Activated T-cell treated with anti-CD3 and anti-CD28 coated beads, Interleukin-2, amount 50 U/mL, for 72 hours (primary cell): ENCODE data around the gene MFAP5. TPM values are rescaled to one million over a fixed set of nuclear protein-coding genes. Genes with fewer than 3 reads are reported as not detected.

Experiments
- ATAC-seq, 2 donors: fragments of 150-1000 bp; cut with Tn5 transposase; replicated peaks in 1 of 2; 2 replicates each; pipeline ENCODE4 v1.10.0; 2021; ENCODE audit warnings: moderate library complexity in 2 of 2, mild to moderate bottlenecking in 1 of 2
- DNase-seq, 2 donors: peaks; one replicate each; pipeline ENCODE4 v3.0.0; 2021 to 2022; ENCODE audit warnings: mixed read lengths in 1 of 2
- H3K27ac Mint-ChIP-seq: one replicate; pipeline ENCODE4 v1.8.0; 2022; ENCODE audit warnings: mild to moderate bottlenecking, moderate library complexity, mixed read lengths
- H3K27me3 Mint-ChIP-seq: one replicate; pipeline ENCODE4 v1.8.0; 2022; ENCODE audit warnings: low read depth, mixed read lengths
- H3K36me3 Mint-ChIP-seq, 2 donors: one replicate each; pipeline ENCODE4 v1.8.0; 2022; ENCODE audit warnings: mixed read lengths in 2 of 2, mild to moderate bottlenecking in 1 of 2; ENCODE audit not compliant: insufficient read depth in 2 of 2
- H3K4me1 Mint-ChIP-seq: one replicate; pipeline ENCODE4 v1.8.0; 2022; ENCODE audit warnings: low read depth, mixed read lengths
- H3K4me3 Mint-ChIP-seq, 2 donors: one replicate each; pipeline ENCODE4 v1.8.0; 2022; ENCODE audit warnings: mild to moderate bottlenecking in 2 of 2, mixed read lengths in 2 of 2, moderate library complexity in 2 of 2
- H3K9me3 Mint-ChIP-seq, 2 donors: one replicate each; pipeline ENCODE4 v1.8.0; 2022; ENCODE audit warnings: mixed read lengths in 2 of 2
- total RNA-seq, 2 donors: library from RNA; stranded (reverse); gene quantifications; one replicate each; pipeline ENCODE4 v1.2.3, GENCODE V29; 2022

MFAP5 gene
- total RNA-seq, 2 donors from 2014 or later = not detected

DNA sequence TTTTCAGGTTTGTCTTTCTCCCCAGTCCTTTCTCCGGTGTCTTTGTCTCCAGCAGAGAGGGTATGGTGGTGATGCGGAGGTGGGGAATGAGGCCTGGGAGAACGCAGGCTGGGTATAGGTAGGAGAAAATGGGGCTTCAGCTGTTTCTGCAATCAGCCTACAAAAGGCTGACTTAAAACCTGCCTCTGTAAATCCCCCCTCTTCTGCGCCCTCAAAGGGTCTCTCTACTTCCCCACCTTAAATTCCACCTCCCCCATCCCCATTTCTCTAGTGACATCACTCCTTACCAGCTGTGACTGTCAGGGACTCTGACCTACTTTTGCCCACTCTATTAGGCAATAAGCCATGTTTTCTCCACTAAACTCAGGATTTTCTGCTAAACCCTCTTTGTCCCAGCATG, 27.1 kb upstream of the MFAP5 start:
- Mint-ChIP-seq H3K9me3 (no peaks in the 10 kb centered on the region), H3K4me3 (no peak overlapping the region), H3K27me3 (no peaks in the 10 kb centered on the region), H3K27ac (no peak overlapping the region), H3K36me3 (no peaks in the 10 kb centered on the region), H3K4me1 (no peaks in the 10 kb centered on the region)
- ATAC-seq (no peak), DNase-seq (no peak)

DNA sequence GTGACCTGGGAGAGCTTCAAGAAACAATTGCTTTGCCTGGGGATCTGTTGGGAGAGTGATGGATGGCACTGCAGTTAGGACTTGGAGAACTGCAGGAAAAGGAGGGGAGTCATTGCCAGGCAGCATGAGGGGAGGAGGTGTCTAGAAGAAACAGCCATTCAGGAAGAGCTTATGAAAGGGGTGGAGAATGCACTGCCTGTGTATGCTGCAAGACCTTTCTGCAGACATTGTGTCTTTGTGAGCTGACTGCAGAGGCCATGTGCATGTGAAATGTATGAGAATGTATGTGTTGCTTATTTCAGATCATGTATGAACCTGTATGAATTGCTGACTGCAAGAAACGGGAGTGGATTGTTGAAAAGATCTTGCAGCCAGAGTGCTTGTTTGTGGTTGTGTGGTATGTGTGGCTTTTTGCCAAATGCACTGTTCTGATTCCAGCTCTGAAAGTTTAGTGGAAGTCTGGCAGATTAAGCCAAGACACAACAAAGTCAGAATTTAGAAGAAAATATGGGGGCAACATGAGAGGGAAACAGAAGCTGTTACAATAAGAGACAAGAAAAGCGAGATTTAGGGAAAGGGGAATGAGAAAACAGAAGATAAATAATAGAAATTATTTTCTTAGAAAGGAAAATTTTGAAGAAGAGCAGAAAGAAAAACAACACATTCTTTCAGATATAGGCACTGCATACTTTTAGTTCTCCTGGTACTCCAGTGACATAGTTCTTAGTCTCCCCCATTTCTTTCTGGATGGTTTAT, 25.4 kb upstream of the MFAP5 start:
- ATAC-seq = no peak
- H3K4me3 Mint-ChIP-seq = no peak overlapping the region

DNA sequence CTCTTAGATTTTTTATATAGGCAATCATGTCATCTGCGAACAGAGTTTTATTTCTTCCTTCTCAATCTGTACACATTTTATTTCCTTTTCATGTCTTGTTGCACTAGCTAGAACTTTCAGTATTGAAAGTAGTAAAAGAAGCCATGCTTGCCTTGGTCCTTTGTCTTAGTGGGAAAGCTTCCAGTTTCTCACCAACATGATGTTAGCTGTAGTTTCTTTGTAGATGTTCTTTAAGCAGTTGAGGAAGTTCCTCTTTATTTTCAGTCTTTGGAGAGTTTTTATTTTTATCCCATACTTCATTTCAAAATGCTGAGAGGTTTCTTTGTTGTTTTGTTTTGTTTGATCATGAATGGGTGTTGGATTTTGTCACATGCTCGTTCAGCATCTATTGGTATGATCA, 22.4 kb upstream of the MFAP5 start:
- H3K4me3 Mint-ChIP-seq = no peak overlapping the region
- no peaks in the 10 kb centered on the region for H3K9me3 Mint-ChIP-seq
- H3K36me3 Mint-ChIP-seq = no peaks in the 10 kb centered on the region
- H3K27me3 Mint-ChIP-seq = no peaks in the 10 kb centered on the region
- ATAC-seq (no peak), DNase-seq (no peak)
- no peaks in the 10 kb centered on the region for H3K4me1 Mint-ChIP-seq
- H3K27ac Mint-ChIP-seq = no peak overlapping the region

More for the DNA sequence above, 25.4 kb upstream of the MFAP5 start:
- Mint-ChIP-seq H3K27me3 (no peaks in the 10 kb centered on the region), H3K9me3 (no peaks in the 10 kb centered on the region), H3K36me3 (no peaks in the 10 kb centered on the region), H3K4me1 (no peaks in the 10 kb centered on the region), H3K27ac (no peak overlapping the region)
- DNase-seq = no peak

DNA sequence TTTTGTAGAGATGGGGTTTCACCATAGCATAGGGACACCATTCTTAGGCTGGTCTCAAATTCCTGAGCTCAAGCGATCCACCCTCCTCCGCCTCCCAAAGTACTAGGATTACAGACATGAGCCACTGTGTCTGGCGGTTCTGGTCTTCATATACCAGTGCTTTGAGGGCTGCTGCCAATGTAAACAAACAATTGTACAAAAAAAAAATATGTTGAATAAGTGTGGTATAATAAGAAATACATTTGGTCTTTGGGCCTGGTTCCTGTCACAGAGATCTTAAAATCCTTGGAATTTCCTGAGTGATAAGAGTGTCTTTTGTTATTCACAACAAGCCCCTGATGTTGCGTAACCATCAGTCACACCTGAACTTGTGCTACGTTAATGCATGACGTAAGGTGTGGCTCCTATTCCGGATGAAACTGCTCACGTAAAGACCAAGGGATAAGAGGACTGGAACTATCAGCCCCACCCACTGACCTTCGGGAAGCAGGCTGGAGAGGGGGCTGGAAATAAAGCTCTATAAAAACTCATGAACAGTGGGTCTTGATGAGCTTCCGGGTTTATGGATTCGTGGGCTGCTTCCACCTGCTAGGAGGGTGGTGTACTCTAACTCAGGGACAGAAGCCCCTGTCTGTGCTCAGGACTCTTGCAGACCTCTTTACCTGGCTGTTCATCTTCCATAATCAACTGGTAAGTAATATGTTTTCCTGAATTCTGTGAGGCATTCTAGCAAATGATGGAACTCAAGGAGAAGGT, 18.7 kb upstream of the MFAP5 start:
- Mint-ChIP-seq H3K27me3 (no peaks in the 10 kb centered on the region), H3K36me3 (no peaks in the 10 kb centered on the region)
- ATAC-seq = no peak

DNA sequence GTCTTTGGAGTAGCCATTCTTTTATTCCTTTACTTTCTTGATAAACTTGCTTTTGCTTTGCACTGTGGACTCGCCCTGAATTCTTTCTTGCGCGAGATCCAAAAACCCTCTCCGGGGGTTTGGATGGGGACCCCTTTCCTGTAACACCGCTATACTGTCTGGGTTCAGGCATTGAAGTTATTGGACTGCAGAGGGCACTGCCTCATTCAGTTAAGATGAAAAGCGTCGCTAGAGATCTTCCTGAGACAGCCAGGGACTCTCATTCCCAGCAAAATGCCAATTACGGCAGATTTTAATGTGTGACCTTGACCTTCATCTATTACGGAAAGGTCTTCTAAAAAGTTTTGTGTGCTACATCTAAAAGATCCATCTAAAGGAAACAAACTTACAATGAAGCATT, 17.9 kb upstream of the MFAP5 start:
- no peak for ATAC-seq
- H3K27me3 Mint-ChIP-seq = no peaks in the 10 kb centered on the region
- peaks cover 4% of the 10 kb centered on the region for H3K4me1 Mint-ChIP-seq
- no peak for DNase-seq
- no peak overlapping the region for H3K27ac Mint-ChIP-seq
- H3K9me3 Mint-ChIP-seq = no peaks in the 10 kb centered on the region
- no peaks in the 10 kb centered on the region for H3K36me3 Mint-ChIP-seq
- H3K4me3 Mint-ChIP-seq = no peak overlapping the region

More for the DNA sequence above, 18.7 kb upstream of the MFAP5 start:
- no peaks in the 10 kb centered on the region for H3K9me3 Mint-ChIP-seq
- H3K4me3 Mint-ChIP-seq = no peak overlapping the region
- DNase-seq = no peak
- no peaks in the 10 kb centered on the region for H3K4me1 Mint-ChIP-seq
- H3K27ac Mint-ChIP-seq = no peak overlapping the region

DNA sequence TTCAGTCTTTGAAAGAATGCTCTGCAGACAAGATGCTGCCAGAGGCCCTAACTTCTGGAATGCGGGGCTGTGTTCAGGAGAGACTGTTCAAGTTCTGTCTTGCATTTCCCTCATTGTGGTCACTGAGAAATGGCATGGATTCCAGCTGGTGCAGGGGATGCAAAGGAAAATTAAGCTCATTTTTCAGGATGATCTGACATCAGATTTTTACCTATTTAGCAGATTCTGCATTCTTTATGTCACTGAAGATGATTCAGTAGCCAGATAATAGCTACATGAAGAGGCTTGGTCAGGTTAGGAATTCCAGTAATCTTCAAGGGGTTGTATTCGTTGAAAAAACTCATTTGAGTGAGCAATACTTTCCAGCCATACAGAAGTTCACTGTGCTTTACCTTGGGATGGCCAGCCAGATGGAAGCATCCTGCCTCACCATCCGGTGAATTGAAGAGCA, 16.1 kb upstream of the MFAP5 start:
- no peaks in the 10 kb centered on the region for H3K9me3 Mint-ChIP-seq
- H3K36me3 Mint-ChIP-seq = no peaks in the 10 kb centered on the region
- no peak for ATAC-seq
- no peak overlapping the region for H3K27ac Mint-ChIP-seq
- no peaks in the 10 kb centered on the region for H3K27me3 Mint-ChIP-seq
- no peak for DNase-seq
- no peak overlapping the region for H3K4me3 Mint-ChIP-seq
- H3K4me1 Mint-ChIP-seq = peaks cover 8% of the 10 kb centered on the region

DNA sequence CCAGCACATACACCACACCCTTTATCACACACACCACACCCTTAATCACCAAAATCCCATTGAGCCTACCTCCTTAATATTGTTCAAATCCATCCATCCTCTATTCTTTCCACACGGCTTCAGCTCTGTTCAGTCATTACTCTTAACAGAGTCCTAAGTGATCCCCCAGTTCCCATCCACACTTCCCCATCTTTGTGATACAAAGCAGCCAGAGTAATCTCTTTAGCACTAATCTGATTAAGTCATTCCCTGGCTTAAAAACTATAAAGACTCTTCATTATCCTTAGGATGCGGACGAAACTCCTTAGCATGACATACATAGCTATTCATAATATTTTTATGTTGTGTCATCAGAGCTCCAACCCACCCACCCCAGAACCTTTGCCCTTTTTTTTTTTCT, 14.7 kb upstream of the MFAP5 start:
- Mint-ChIP-seq H3K9me3 (no peaks in the 10 kb centered on the region), H3K36me3 (no peaks in the 10 kb centered on the region), H3K27ac (no peak overlapping the region), H3K27me3 (no peaks in the 10 kb centered on the region), H3K4me3 (no peak overlapping the region), H3K4me1 (peaks cover 8% of the 10 kb centered on the region)
- ATAC-seq (no peak), DNase-seq (no peak)

DNA sequence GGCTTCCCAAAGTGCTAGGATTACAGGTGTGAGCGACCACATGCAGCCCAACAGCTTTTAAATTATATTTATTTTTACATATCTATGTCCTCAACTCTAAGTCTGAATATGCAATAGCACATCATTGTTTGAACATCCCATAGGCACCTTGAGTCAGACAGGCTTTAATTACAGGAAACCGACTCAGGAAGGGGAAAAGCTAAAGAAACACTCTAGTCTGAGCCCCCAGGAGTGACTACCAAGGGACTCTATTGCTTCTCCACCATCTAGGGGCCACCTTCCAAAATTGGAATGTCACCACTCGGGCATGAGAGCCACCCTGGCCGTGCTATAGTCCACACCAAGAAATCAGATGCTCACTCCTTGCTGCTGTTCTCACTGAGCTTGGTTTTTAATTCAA, 14.0 kb upstream of the MFAP5 start:
- no peaks in the 10 kb centered on the region for H3K27me3 Mint-ChIP-seq
- peaks cover 8% of the 10 kb centered on the region for H3K4me1 Mint-ChIP-seq
- H3K27ac Mint-ChIP-seq = no peak overlapping the region
- DNase-seq = no peak
- H3K36me3 Mint-ChIP-seq = no peaks in the 10 kb centered on the region
- no peaks in the 10 kb centered on the region for H3K9me3 Mint-ChIP-seq
- no peak overlapping the region for H3K4me3 Mint-ChIP-seq
- no peak for ATAC-seq

DNA sequence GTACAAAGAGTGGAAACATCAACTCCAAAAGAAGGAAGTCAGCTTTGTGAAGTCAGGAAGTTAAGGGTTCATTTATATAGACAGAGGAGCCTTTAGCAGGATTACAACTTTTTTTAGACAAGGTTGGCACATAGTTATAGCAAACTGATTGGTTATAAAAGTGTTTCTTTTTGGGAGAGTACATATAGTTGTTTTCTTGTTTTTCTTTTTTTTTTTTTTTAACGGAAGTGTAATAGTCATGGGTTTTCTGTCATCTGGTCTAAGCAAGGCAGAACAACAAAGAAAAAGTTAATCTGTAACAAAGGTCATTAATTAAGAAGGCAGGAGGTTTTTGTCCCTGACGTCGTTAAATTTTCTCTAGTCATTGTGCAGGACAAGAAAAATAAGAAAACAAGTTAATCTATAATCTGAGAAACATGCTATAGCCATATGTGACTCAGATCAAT, 13.0 kb upstream of the MFAP5 start:
- no peak overlapping the region for H3K27ac Mint-ChIP-seq
- no peaks in the 10 kb centered on the region for H3K9me3 Mint-ChIP-seq
- no peaks in the 10 kb centered on the region for H3K36me3 Mint-ChIP-seq
- no peaks in the 10 kb centered on the region for H3K27me3 Mint-ChIP-seq
- peaks cover 8% of the 10 kb centered on the region for H3K4me1 Mint-ChIP-seq
- no peak for DNase-seq
- no peak overlapping the region for H3K4me3 Mint-ChIP-seq
- ATAC-seq = no peak

DNA sequence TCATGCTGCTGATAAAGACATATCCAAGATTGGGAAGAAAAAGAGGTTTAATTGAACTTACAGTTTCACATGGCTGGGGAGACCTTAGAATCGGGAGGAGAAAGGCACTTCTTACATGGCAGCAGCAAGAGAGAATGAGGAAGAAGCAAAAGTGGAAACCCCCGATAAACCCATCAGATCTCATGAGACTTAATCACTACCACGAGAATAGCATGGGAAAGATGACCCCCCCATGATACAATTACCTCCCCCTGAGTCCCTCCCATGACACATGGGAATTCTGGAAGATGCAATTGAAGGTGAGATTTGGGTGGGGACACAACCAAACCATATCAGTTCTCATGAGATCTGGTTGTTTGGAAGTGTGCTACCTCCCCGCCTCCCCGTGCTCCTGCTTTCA, 9.8 kb upstream of the MFAP5 start:
- H3K36me3 Mint-ChIP-seq = no peaks in the 10 kb centered on the region
- no peak overlapping the region for H3K4me3 Mint-ChIP-seq
- ATAC-seq (no peak), DNase-seq (no peak)
- H3K27ac Mint-ChIP-seq = no peak overlapping the region
- H3K9me3 Mint-ChIP-seq = no peaks in the 10 kb centered on the region
- H3K27me3 Mint-ChIP-seq = no peaks in the 10 kb centered on the region
- H3K4me1 Mint-ChIP-seq = peaks cover 8% of the 10 kb centered on the region

DNA sequence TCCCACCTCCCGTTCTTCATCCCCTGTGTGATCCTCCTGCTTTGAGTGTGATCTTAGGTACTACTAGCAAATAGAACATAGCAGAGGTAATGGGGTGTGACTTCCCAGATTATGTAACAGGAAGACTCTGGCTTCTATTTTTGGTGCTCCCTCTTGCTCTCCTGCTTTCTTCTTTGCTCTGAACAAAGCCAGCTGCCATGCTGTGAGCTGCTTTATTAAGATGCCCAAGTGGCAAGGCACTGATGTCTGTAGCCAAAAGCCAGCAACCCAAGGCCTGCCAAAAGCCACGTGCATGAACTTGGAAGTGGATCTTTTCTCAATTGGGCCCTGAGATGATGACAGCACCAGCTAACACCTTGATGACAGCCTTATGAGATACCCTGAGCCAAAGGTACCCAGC, 5.8 kb upstream of the MFAP5 start:
- no peak for DNase-seq
- Mint-ChIP-seq H3K27ac (no peak overlapping the region), H3K27me3 (peaks cover 8% of the 10 kb centered on the region), H3K4me3 (no peak overlapping the region), H3K4me1 (no peaks in the 10 kb centered on the region), H3K36me3 (no peaks in the 10 kb centered on the region), H3K9me3 (no peaks in the 10 kb centered on the region)
- ATAC-seq = no peak

DNA sequence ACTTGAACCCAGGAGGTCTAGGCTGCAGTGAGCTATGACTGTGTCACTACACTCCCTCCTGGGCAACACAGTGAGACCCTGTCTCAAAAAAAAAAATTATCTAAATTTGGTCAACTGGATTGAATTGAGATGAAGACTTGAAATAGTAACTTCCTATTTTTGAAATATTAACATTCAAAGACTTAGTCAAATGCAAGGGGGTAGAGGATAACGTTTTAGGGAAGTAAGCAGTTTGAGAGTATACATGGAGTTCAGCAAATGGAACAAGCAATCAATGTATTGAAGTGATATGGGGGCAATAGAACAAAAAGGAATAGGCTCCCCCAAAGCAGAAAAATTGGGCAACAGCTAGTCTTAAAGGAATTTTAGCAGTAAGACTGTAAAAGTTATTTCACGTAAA, 4.6 kb upstream of the MFAP5 start:
- no peaks in the 10 kb centered on the region for H3K36me3 Mint-ChIP-seq

DNA sequence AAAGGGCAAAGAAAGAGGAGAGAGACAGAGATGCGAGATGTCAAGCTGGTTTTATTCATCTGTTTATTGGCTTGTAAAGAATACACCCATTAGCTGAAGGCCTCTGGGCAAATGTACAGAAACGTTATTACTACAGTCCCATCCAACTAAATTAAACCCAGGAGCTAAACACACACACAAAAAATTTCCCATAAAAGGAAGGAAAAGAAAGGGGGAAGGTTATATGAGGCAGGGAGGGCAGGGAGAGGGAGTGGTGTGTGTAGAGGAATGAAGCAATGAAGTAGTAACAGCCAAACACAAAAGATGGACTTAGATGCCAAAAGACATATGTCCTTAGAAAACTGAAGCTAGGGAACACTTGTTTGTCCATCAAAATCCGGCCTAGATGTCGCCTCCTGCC, 3.1 kb upstream of the MFAP5 start:
- DNase-seq (no peak), ATAC-seq (no peak)
- H3K4me3 Mint-ChIP-seq = no peak overlapping the region
- no peaks in the 10 kb centered on the region for H3K4me1 Mint-ChIP-seq
- no peaks in the 10 kb centered on the region for H3K36me3 Mint-ChIP-seq
- H3K27ac Mint-ChIP-seq = no peak overlapping the region
- H3K9me3 Mint-ChIP-seq = no peaks in the 10 kb centered on the region
- peaks cover 8% of the 10 kb centered on the region for H3K27me3 Mint-ChIP-seq

More for the DNA sequence above, 4.6 kb upstream of the MFAP5 start:
- Mint-ChIP-seq H3K27ac (no peak overlapping the region), H3K4me3 (no peak overlapping the region), H3K9me3 (no peaks in the 10 kb centered on the region), H3K27me3 (peaks cover 8% of the 10 kb centered on the region), H3K4me1 (no peaks in the 10 kb centered on the region)
- no peak for DNase-seq
- no peak for ATAC-seq
